HG03097 (cell line): ENCODE data around the gene ZNF488.

Experiments
- ATAC-seq: cut with Tn5 transposase; IDR thresholded peaks from one replicate; pipeline ENCODE4 v1.9.1; 2021; ENCODE audit not compliant: unreplicated experiment, low FRiP score

ZNF488 gene

GRCh38 chr10:47410271-47410670, 26.2 kb upstream of the ZNF488 start:
- no peak for ATAC-seq

- no peak for ATAC-seq
Observed at GRCh38 chr10:47409866-47410256, 25.8 kb upstream of the ZNF488 start.

GRCh38 chr10:47409171-47409865, 25.2 kb upstream of the ZNF488 start:
- no peak for ATAC-seq

GRCh38 chr10:47408606-47409005, 24.5 kb upstream of the ZNF488 start:
- no peak for ATAC-seq

GRCh38 chr10:47406870-47407691, 23.0 kb upstream of the ZNF488 start:
- ATAC-seq, result no peak

GRCh38 chr10:47406548-47406869, 22.4 kb upstream of the ZNF488 start:
- no peak for ATAC-seq

- no peak for ATAC-seq
Observed at GRCh38 chr10:47405857-47406547, 21.9 kb upstream of the ZNF488 start.

GRCh38 chr10:47404937-47405336, 20.8 kb upstream of the ZNF488 start:
- no peak for ATAC-seq

GRCh38 chr10:47404446-47404845, 20.4 kb upstream of the ZNF488 start:
- no peak for ATAC-seq

- no peak for ATAC-seq
Observed at GRCh38 chr10:47403446-47404318, 19.6 kb upstream of the ZNF488 start.

- ATAC-seq, result no peak
Observed at GRCh38 chr10:47402641-47403301, 18.7 kb upstream of the ZNF488 start.

GRCh38 chr10:47401874-47402640, 18.0 kb upstream of the ZNF488 start:
- no peak for ATAC-seq

GRCh38 chr10:47401210-47401609, 17.1 kb upstream of the ZNF488 start:
- ATAC-seq, result no peak

- no peak for ATAC-seq
Observed at GRCh38 chr10:47400786-47401185, 16.7 kb upstream of the ZNF488 start.

GRCh38 chr10:47400251-47400650, 16.2 kb upstream of the ZNF488 start:
- no peak for ATAC-seq

- ATAC-seq, result no peak
Observed at GRCh38 chr10:47397256-47397655, 13.2 kb upstream of the ZNF488 start.

GRCh38 chr10:47396311-47396717, 12.2 kb upstream of the ZNF488 start:
- ATAC-seq, result no peak

- no peak for ATAC-seq
Observed at GRCh38 chr10:47389619-47390018, 5.5 kb upstream of the ZNF488 start.

- ATAC-seq, result no peak
Observed at GRCh38 chr10:47388879-47389278, 4.8 kb upstream of the ZNF488 start.
